Measurements from ENCODE around the gene DCST2. TPM values are rescaled to one million over a fixed set of nuclear protein-coding genes. Genes with fewer than 3 reads are reported as not detected.

Gene DCST2
- total and polyA plus RNA-seq, 9 of the 15 experiments (the other 6 are each of a cell fraction or from before 2014, with no cell fraction given): 0.09 to 0.49 (median 0.11) TPM; not detected in 3

DNA sequence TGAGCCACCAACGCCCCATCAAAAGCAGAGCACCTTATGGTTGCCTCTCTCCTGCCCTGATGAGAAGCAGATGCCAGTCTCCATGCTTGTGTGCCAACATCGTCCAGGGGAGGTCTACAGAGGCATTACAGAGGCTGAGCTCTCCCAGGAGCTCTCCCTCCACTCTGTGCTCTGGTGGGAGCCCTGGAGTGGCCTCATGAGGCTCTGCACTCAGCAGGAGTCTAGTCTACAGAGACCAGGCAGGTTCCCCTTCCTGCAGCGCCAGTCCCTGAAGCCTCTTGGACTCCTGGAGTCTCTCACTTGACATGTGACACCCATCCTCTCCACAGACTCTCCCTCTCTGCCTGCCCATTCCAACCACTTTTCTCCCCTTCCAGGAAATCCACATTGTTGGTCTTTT lies 3.5 kb upstream of the DCST2 start (continued):
- TF ChIP-seq CREB1 (IDR thresholded peaks at IDR 0.05) (no peak), CREB1 (CRISPR knock-in tag; IDR thresholded peaks at IDR 0.05) (no peak), LEF1 (IDR thresholded peaks at IDR 0.05) (no peak), RAD51 (IDR thresholded peaks at IDR 0.05; ENCODE audit: borderline replicate concordance, low read depth) (no peak), POLR2A (conservative IDR thresholded peaks at IDR 0.05) (no peak)

DNA sequence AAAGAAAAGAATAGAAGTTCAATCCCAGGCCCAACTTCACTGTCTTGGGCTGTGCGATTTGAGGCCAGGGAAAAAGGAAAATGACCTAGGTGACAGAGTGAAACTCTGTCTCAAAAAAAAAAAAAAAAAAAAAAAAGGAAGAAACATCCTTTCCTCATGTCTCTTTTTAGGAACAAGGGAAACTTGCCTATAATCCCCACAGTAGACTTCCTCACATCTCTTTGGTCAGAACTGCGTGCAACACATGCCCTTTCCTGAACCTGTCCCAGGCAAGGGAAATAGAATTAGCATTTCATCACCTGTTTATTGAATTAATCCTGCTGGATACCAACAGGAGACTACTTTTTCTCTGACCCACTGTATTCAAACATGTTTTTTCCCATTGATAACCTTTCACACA lies 2.4 kb upstream of the DCST2 start:
- no peak for ATAC-seq
- Histone ChIP-seq H3K9ac (ENCODE audit: insufficient read depth in 1 of 2, low read depth in 2 of 2, low read length in 2 of 2) (no peak overlapping the region), H3K4me1 (replicated peaks in 1 of 2; ENCODE audit: control insufficient read depth in 2 of 2, insufficient read depth in 2 of 2, low read length in 2 of 2) (peaks cover 3% of the 10 kb centered on the region in 2 experiments; a peak in 2 of 5 replicates), H3K4me3 (no peak overlapping the region), H2AFZ (ENCODE audit: low read depth, low read length) (no peak overlapping the region), H4K20me1 (replicated peaks; ENCODE audit: control insufficient read depth, insufficient read depth, low read length) (no peaks in the 10 kb centered on the region), H3K9me1 (ENCODE audit: control insufficient read depth, insufficient read depth, low read length) (no peaks in the 10 kb centered on the region), H3K27me3 (ENCODE audit: control insufficient read depth in 2 of 2, insufficient read depth in 2 of 2, low read length in 2 of 2) (peaks cover 0 to 23% of the 10 kb centered on the region in 2 experiments; a peak in 3 of 5 replicates), H3K9me3 (replicated peaks; ENCODE audit: control insufficient read depth, insufficient read depth, low read depth, low read length) (no peaks in the 10 kb centered on the region), H3K27ac (ENCODE audit: extremely low read depth, low read depth, low read length) (no peak overlapping the region), H3K36me3 (ENCODE audit: control insufficient read depth, insufficient read depth, low read length) (no peaks in the 10 kb centered on the region), H3K4me2 (ENCODE audit: insufficient read depth, low read length) (no peak overlapping the region), H3K79me2 (ENCODE audit: control insufficient read depth, insufficient read depth, low read length) (no peaks in the 10 kb centered on the region)
- ChIA-PET POLR2A (interaction anchor here (0.7 kb wide), 1 partner anchor 14 kb away, joined by 4 read pairs; no protein-coding TSS in a partner anchor), CTCF (ENCODE audit: low intra/inter-chr PET ratio) (no interaction called here)
- BruUV-seq (replicated peaks): no TSS peak
- 38% methylated on average over 2 of the region's 2 CpGs for WGBS (ENCODE audit: insufficient coverage, low coverage, missing lambda C conversion rate)
- DNase-seq (ENCODE audit: extremely low read depth in 1 of 4, low spot score in 3 of 4): no peak
- TF ChIP-seq NR2F6 (CRISPR knock-in tag; IDR thresholded peaks at IDR 0.05): no peak
- TF ChIP-seq, protein P1, sequence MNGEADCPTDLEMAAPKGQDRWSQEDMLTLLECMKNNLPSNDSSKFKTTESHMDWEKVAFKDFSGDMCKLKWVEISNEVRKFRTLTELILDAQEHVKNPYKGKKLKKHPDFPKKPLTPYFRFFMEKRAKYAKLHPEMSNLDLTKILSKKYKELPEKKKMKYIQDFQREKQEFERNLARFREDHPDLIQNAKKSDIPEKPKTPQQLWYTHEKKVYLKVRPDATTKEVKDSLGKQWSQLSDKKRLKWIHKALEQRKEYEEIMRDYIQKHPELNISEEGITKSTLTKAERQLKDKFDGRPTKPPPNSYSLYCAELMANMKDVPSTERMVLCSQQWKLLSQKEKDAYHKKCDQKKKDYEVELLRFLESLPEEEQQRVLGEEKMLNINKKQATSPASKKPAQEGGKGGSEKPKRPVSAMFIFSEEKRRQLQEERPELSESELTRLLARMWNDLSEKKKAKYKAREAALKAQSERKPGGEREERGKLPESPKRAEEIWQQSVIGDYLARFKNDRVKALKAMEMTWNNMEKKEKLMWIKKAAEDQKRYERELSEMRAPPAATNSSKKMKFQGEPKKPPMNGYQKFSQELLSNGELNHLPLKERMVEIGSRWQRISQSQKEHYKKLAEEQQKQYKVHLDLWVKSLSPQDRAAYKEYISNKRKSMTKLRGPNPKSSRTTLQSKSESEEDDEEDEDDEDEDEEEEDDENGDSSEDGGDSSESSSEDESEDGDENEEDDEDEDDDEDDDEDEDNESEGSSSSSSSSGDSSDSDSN (IDR thresholded peaks at IDR 0.05; ENCODE audit: borderline replicate concordance in 1 of 2, low read depth in 2 of 2, low read length in 2 of 2): no peak
- TF ChIP-seq ZNF197 (CRISPR knock-in tag; IDR thresholded peaks at IDR 0.05; ENCODE audit: low read depth): no peak
- no peak for TF ChIP-seq ZNF134 (CRISPR knock-in tag; conservative IDR thresholded peaks at IDR 0.05)
- TF ChIP-seq RHOXF2B (CRISPR knock-in tag; conservative IDR thresholded peaks at IDR 0.05): no peak
- TF ChIP-seq, protein P2, sequence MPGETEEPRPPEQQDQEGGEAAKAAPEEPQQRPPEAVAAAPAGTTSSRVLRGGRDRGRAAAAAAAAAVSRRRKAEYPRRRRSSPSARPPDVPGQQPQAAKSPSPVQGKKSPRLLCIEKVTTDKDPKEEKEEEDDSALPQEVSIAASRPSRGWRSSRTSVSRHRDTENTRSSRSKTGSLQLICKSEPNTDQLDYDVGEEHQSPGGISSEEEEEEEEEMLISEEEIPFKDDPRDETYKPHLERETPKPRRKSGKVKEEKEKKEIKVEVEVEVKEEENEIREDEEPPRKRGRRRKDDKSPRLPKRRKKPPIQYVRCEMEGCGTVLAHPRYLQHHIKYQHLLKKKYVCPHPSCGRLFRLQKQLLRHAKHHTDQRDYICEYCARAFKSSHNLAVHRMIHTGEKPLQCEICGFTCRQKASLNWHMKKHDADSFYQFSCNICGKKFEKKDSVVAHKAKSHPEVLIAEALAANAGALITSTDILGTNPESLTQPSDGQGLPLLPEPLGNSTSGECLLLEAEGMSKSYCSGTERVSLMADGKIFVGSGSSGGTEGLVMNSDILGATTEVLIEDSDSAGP (CRISPR knock-in tag; IDR thresholded peaks at IDR 0.05): no peak
- TF ChIP-seq BDP1 (IDR thresholded peaks at IDR 0.05; ENCODE audit: insufficient read depth, insufficient read length): no peak
- TF ChIP-seq LCOR (CRISPR knock-in tag; IDR thresholded peaks at IDR 0.05): no peak
- FAIRE-seq: no peak
- in situ Hi-C loops (cut with MboI) (no loop called here), intact Hi-C loops (cut with micrococcal nuclease) (no loop called here)

Data from K562 (cell line).